Fibroblast of pulmonary artery (primary cell): Measurements from ENCODE around the gene DDX1.

Source experiments
- DNase-seq: peaks from one replicate; pipeline ENCODE4 v3.0.0-alpha.2; 2010; ENCODE audit warnings: low read depth
- H3K4me3 ChIP-seq: replicated peaks from 2 replicates; pipeline ENCODE4 v1.5.1; 2011; ENCODE audit warnings: low read depth, mild to moderate bottlenecking, control low read depth, low read length, moderate library complexity
- CTCF ChIP-seq: IDR thresholded peaks from 2 replicates; pipeline ENCODE4 v1.5.1; 2011; ENCODE audit warnings: mild to moderate bottlenecking, control low read depth, low read length, inconsistent platforms; ENCODE audit errors: missing control alignments

The DDX1 gene

GRCh38 chr2:15647622-15648590 lies 56.2 kb downstream of the DDX1 start:
- H3K4me3 ChIP-seq, result no peak overlapping the region
- DNase-seq, result no peak
- no peak for TF ChIP-seq CTCF

- no peak for TF ChIP-seq CTCF
- no peak for DNase-seq
- H3K4me3 ChIP-seq, result no peak overlapping the region
Measured at GRCh38 chr2:15648593-15649525, 57.2 kb downstream of the DDX1 start.

- no peak overlapping the region for H3K4me3 ChIP-seq
- no peak for TF ChIP-seq CTCF
- DNase-seq, result no peak
Measured at GRCh38 chr2:15649561-15650255, 58.0 kb downstream of the DDX1 start.

GRCh38 chr2:15650616-15651366 lies 59.1 kb downstream of the DDX1 start:
- DNase-seq, result no peak
- no peak for TF ChIP-seq CTCF
- no peak overlapping the region for H3K4me3 ChIP-seq

GRCh38 chr2:15651367-15651727 lies 59.7 kb downstream of the DDX1 start:
- no peak for DNase-seq

More at GRCh38 chr2:15651367-15651727, 59.7 kb downstream of the DDX1 start:
- no peak overlapping the region for H3K4me3 ChIP-seq
- TF ChIP-seq CTCF, result no peak
